ENCODE measurements around the gene SEPTIN1. TPM values are rescaled to one million over a fixed set of nuclear protein-coding genes. Genes with fewer than 3 reads are reported as not detected.
A peak's percentile ranks its signal among the peaks of the same experiment; 100 is the strongest.

The SEPTIN1 gene
- total and polyA plus RNA-seq, 2 of the 13 experiments (the other 11 are each of a cell fraction or from before 2014, with no cell fraction given): 0.18 to 0.67 TPM

- TF ChIP-seq, protein P1, sequence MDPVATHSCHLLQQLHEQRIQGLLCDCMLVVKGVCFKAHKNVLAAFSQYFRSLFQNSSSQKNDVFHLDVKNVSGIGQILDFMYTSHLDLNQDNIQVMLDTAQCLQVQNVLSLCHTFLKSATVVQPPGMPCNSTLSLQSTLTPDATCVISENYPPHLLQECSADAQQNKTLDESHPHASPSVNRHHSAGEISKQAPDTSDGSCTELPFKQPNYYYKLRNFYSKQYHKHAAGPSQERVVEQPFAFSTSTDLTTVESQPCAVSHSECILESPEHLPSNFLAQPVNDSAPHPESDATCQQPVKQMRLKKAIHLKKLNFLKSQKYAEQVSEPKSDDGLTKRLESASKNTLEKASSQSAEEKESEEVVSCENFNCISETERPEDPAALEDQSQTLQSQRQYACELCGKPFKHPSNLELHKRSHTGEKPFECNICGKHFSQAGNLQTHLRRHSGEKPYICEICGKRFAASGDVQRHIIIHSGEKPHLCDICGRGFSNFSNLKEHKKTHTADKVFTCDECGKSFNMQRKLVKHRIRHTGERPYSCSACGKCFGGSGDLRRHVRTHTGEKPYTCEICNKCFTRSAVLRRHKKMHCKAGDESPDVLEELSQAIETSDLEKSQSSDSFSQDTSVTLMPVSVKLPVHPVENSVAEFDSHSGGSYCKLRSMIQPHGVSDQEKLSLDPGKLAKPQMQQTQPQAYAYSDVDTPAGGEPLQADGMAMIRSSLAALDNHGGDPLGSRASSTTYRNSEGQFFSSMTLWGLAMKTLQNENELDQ (CRISPR knock-in tag; IDR thresholded peaks at IDR 0.05; ENCODE audit: borderline replicate concordance): peak; percentile 12; the same call in 1 of the 2 replicates
- TF ChIP-seq GTF2F1 (IDR thresholded peaks at IDR 0.05; ENCODE audit: low read length) (no peak; the same call in 1 of the 2 replicates), ZNF562 (CRISPR knock-in tag; IDR thresholded peaks at IDR 0.05; ENCODE audit: borderline replicate concordance) (no peak), RAD51 (IDR thresholded peaks at IDR 0.05; ENCODE audit: borderline replicate concordance) (0 out of 2 replicates have a peak, but pooled peaks have one; percentile 24), KMT2B (CRISPR knock-in tag; IDR thresholded peaks at IDR 0.05) (peak; percentile 75), ZNF615 (CRISPR knock-in tag; IDR thresholded peaks at IDR 0.05; ENCODE audit: borderline replicate concordance) (no peak), ZNF292 (CRISPR knock-in tag; IDR thresholded peaks at IDR 0.05; ENCODE audit: borderline replicate concordance, low read depth) (peak; percentile 44; the same call in 1 of the 2 replicates), MEIS2 (CRISPR knock-in tag; IDR thresholded peaks at IDR 0.05) (no peak), ZNF143 (CRISPR knock-in tag; IDR thresholded peaks at IDR 0.05) (no peak), ZNF138 (CRISPR knock-in tag; IDR thresholded peaks at IDR 0.05; ENCODE audit: low read depth) (peak; percentile 26), ZNF331 (CRISPR knock-in tag; IDR thresholded peaks at IDR 0.05) (peak; percentile 74), ZNF780A (CRISPR knock-in tag; IDR thresholded peaks at IDR 0.05) (no peak), BHLHE40 (IDR thresholded peaks at IDR 0.05; ENCODE audit: low read length) (peak; percentile 62), KAT2B (IDR thresholded peaks at IDR 0.05; ENCODE audit: borderline replicate concordance, low read depth, low read length) (no peak), SPEN (CRISPR knock-in tag; IDR thresholded peaks at IDR 0.05; ENCODE audit: low read depth) (peak; percentile 50), ATRX (CRISPR knock-in tag; IDR thresholded peaks at IDR 0.05; ENCODE audit: borderline replicate concordance) (no peak), RARA (CRISPR knock-in tag; IDR thresholded peaks at IDR 0.05) (peak; percentile 19; the same call in 1 of the 2 replicates), YEATS2 (CRISPR knock-in tag; IDR thresholded peaks at IDR 0.05; ENCODE audit: borderline replicate concordance) (peak; percentile 82), ZNF614 (CRISPR knock-in tag; IDR thresholded peaks at IDR 0.05; ENCODE audit: borderline replicate concordance) (peak; percentile 53; the same call in 1 of the 2 replicates), PCBP1 (IDR thresholded peaks at IDR 0.05; ENCODE audit: borderline replicate concordance, low read depth, low read length) (peak; percentile 77; the same call in 1 of the 2 replicates), DR1 (CRISPR knock-in tag; IDR thresholded peaks at IDR 0.05) (no peak; the same call in 1 of the 2 replicates), PHF8 (CRISPR knock-in tag; IDR thresholded peaks at IDR 0.05) (peak; percentile 96), ZNF124 (CRISPR knock-in tag; IDR thresholded peaks at IDR 0.05) (peak; percentile 81; the same call in 1 of the 2 replicates)
- TF ChIP-seq, protein P2, sequence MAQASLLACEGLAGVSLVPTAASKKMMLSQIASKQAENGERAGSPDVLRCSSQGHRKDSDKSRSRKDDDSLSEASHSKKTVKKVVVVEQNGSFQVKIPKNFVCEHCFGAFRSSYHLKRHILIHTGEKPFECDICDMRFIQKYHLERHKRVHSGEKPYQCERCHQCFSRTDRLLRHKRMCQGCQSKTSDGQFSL (CRISPR knock-in tag; IDR thresholded peaks at IDR 0.05): peak; percentile 71
- TF ChIP-seq, protein P3, sequence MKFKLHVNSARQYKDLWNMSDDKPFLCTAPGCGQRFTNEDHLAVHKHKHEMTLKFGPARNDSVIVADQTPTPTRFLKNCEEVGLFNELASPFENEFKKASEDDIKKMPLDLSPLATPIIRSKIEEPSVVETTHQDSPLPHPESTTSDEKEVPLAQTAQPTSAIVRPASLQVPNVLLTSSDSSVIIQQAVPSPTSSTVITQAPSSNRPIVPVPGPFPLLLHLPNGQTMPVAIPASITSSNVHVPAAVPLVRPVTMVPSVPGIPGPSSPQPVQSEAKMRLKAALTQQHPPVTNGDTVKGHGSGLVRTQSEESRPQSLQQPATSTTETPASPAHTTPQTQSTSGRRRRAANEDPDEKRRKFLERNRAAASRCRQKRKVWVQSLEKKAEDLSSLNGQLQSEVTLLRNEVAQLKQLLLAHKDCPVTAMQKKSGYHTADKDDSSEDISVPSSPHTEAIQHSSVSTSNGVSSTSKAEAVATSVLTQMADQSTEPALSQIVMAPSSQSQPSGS (CRISPR knock-in tag; IDR thresholded peaks at IDR 0.05): no peak
- TF ChIP-seq, protein P4, sequence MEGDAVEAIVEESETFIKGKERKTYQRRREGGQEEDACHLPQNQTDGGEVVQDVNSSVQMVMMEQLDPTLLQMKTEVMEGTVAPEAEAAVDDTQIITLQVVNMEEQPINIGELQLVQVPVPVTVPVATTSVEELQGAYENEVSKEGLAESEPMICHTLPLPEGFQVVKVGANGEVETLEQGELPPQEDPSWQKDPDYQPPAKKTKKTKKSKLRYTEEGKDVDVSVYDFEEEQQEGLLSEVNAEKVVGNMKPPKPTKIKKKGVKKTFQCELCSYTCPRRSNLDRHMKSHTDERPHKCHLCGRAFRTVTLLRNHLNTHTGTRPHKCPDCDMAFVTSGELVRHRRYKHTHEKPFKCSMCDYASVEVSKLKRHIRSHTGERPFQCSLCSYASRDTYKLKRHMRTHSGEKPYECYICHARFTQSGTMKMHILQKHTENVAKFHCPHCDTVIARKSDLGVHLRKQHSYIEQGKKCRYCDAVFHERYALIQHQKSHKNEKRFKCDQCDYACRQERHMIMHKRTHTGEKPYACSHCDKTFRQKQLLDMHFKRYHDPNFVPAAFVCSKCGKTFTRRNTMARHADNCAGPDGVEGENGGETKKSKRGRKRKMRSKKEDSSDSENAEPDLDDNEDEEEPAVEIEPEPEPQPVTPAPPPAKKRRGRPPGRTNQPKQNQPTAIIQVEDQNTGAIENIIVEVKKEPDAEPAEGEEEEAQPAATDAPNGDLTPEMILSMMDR (CRISPR knock-in tag; IDR thresholded peaks at IDR 0.05): peak; percentile 54
These were observed 24.9 kb upstream of the SEPTIN1 start, which contains the start of gene ZNF771 (continued) for GRCh38 chr16:30407102-30407803.
